Choroid plexus epithelial cell (primary cell): Measurements from ENCODE around the gene RUFY1.

Experiments used
- DNase-seq: peaks from one replicate; pipeline ENCODE4 v3.0.0-alpha.2; 2010; ENCODE audit warnings: low read depth
- H3K4me3 ChIP-seq: 2 replicates; pipeline ENCODE4 v1.5.1; 2011; ENCODE audit warnings: low read depth, mild to moderate bottlenecking, control low read depth, low read length, moderate library complexity
- TF ChIP-seq, protein P1 (sequence below): conservative IDR thresholded peaks from 2 replicates; pipeline ENCODE4 v1.5.1; 2011; ENCODE audit warnings: low read depth, mild to moderate bottlenecking, control low read depth, inconsistent platforms, low read length, moderate library complexity

RUFY1 gene

GRCh38 chr5:179610903-179611265 lies 60.5 kb downstream of the RUFY1 start:
- no peak overlapping the region for H3K4me3 ChIP-seq
- DNase-seq, result no peak
- TF ChIP-seq, protein P1, sequence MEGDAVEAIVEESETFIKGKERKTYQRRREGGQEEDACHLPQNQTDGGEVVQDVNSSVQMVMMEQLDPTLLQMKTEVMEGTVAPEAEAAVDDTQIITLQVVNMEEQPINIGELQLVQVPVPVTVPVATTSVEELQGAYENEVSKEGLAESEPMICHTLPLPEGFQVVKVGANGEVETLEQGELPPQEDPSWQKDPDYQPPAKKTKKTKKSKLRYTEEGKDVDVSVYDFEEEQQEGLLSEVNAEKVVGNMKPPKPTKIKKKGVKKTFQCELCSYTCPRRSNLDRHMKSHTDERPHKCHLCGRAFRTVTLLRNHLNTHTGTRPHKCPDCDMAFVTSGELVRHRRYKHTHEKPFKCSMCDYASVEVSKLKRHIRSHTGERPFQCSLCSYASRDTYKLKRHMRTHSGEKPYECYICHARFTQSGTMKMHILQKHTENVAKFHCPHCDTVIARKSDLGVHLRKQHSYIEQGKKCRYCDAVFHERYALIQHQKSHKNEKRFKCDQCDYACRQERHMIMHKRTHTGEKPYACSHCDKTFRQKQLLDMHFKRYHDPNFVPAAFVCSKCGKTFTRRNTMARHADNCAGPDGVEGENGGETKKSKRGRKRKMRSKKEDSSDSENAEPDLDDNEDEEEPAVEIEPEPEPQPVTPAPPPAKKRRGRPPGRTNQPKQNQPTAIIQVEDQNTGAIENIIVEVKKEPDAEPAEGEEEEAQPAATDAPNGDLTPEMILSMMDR, result no peak

- DNase-seq, result no peak
- no peak overlapping the region for H3K4me3 ChIP-seq
- TF ChIP-seq, protein P1, result no peak
Measured at GRCh38 chr5:179612577-179613459, 62.5 kb downstream of the RUFY1 start.

- TF ChIP-seq, protein P1, result no peak
- no peak for DNase-seq
- H3K4me3 ChIP-seq, result no peak overlapping the region
Measured at GRCh38 chr5:179613460-179614071, 63.2 kb downstream of the RUFY1 start.

DNA sequence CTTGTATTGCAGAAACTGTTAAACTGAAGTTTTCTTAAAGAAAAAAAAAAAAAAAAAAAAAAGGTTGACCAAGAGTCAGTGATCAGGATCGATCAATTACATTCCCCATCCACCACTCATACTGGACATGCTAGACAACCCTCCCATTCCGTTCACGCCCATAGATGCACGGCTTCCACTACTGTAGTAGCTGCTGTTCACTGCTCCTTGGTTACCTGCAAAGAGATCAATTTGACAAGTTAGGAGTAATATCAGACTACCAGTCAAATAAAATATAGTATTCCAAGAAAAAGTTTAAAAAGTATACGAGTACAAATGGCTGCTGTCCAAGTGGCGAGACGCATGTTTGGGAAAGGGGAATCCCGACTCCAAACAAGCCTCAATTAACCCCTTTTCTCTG lies 64.4 kb downstream of the RUFY1 start:
- TF ChIP-seq, protein P1, result no peak
- DNase-seq, result no peak
- H3K4me3 ChIP-seq, result no peak overlapping the region

- H3K4me3 ChIP-seq, result no peak overlapping the region
- DNase-seq, result no peak
Measured at GRCh38 chr5:179615203-179615602, 64.8 kb downstream of the RUFY1 start.

GRCh38 chr5:179616002-179616594 lies 65.7 kb downstream of the RUFY1 start:
- H3K4me3 ChIP-seq, result no peak overlapping the region
- no peak for DNase-seq
- TF ChIP-seq, protein P1, result no peak

More at GRCh38 chr5:179615203-179615602, 64.8 kb downstream of the RUFY1 start:
- TF ChIP-seq, protein P1, result no peak

GRCh38 chr5:179617930-179618329 lies 67.6 kb downstream of the RUFY1 start:
- no peak overlapping the region for H3K4me3 ChIP-seq
- TF ChIP-seq, protein P1, result no peak
- DNase-seq, result no peak
